NCI-H345 treated with DMSO at 0.1 percent for 48 hours (cell line): ENCODE measurements around the gene GNB1L.
"Not testable (repeated sequence)": the region's sequence is repeated elsewhere in the genome, so short reads cannot be mapped to it uniquely, and the experiment has no call there.

Experiments
- DNase-seq: peaks from one replicate; lab custom pipeline; 2025; ENCODE audit not compliant: unreplicated experiment; lab: John Stamatoyannopoulos, UW

Gene GNB1L

GRCh38 chr22:19799322-19800190 is 55.1 kb downstream of the GNB1L start:
- no peak for DNase-seq

DNA sequence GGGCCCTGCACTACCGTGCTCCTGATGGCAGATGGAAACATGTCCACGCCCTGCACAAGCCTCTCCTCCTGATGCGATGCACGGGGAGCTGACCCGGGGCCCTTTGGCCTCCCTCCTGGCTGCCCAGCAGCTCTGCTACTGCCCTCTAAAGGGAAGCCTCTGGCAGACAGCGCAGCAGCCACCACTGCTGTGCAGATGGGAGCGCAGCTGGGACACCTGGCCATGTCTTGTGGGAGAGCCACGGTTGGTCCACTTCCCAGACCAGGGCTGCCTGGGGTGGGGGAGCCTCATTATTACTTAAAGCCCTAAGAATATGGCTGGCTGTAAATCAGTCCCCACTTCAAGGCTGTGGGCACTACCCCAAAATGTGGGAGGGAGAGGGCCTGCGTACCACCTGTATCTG is 55.8 kb downstream of the GNB1L start:
- no peak for DNase-seq

DNA sequence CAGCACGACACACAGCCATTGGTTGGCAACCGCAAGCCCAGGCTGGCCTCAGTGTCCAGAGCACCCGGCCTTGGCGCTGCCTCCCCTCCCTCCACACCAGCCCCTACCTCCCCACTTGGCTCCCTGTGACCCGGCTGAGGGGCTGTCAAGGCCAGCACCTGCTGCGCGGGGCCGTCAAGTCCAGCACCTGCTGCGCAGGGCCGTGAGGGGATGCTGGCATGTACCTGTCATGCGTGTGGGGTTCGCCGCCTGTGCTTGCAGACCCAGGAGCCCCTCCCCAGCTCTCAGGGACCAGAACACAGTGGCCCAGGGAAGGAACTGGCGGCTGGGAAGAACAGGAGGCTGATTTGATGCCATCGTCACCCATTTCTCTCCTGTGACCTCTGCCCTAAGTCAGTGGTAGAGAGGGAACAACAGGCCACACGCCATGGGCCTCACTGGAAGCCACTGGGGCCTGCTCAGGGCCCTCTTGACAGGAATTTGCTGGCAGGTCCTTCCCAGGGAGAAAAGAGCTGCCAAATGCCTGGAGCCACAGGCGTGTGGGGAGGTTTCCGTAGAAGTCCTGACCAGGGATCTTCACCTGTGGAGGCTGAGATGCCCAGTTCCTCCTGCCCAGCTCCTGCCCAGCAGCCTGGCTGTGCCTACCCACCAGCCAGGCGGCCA is 56.5 kb downstream of the GNB1L start:
- no peak for DNase-seq

DNA sequence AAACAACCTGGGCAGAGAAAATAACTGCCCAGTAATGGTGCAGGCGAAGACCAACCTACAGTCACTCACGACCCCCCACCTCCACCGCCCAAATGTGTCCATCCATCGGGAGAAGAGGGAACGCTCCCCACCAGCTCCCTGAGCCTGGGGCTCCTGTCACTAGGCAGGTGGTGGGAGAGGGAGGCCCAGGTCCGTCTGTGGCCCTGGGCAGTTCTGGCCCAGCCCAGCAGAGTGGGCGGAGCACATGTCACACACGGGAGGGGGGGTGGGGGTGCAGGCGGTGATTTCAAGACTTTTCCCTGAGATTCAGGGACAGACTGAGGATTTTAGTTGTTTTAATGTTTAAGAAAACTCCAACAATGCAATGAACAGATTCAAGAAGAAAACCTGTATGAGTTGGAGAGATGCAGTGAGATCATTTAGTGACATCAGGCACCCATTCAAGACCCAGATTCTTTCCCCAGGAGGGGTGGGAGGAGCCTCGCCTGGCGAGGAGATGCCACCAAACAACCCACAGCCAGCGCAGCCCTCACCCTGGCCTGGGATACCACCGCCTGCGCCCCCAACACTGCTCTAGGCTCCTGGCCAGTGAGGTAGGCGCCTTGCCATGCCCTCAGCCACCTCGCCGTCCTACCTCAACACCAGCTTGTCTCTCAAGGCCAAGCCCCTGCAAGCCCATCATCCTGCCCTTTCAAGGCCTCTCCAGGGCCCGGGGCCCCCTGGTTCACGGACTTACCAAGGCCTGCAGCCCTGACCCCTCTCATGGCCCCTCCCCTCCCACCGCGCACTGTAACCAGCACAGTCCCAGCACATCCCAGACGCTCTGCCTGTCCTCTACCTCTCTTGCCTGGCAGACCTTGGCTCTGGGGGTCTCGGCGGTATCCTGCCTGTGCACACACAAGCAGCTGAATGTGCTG is 57.3 kb downstream of the GNB1L start:
- no peak for DNase-seq

DNA sequence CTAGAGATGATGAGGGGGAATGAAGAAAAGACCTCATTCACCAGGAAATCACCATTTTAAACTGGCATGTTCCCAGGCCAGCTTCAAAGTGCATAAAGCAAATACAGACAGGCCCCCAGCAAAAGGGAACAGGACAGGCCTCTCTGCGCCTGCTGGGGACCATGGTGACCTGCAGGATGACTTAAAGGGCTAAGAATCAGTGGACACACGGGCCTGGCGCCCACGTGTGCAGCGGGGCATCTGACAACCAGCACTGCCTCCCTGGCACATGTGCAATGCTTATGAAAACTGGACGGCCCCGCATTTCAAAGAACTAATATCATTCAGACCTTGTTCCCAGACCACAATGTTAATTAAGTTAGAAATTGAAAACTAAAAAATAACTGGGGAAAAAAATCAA is 58.5 kb downstream of the GNB1L start:
- no peak for DNase-seq

DNA sequence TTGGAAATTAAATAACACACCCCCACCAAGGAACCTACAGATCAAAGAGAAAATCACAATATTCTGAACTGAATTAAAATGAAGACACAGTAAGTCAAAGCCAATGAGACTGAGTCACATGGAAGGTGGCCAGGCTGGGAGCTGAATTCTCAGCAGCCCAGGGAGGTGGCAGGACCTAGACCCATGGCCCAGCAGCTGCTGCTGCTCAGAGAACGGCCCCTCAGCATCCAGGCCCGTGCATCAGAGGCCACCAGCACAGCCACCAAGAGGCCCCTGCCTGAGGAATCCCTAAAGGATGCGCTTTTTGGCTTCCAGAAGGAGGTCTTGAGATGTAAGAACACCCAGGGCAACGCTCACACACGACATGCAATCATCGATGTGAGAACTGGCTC is 59.1 kb downstream of the GNB1L start:
- DNase-seq: no peak

DNA sequence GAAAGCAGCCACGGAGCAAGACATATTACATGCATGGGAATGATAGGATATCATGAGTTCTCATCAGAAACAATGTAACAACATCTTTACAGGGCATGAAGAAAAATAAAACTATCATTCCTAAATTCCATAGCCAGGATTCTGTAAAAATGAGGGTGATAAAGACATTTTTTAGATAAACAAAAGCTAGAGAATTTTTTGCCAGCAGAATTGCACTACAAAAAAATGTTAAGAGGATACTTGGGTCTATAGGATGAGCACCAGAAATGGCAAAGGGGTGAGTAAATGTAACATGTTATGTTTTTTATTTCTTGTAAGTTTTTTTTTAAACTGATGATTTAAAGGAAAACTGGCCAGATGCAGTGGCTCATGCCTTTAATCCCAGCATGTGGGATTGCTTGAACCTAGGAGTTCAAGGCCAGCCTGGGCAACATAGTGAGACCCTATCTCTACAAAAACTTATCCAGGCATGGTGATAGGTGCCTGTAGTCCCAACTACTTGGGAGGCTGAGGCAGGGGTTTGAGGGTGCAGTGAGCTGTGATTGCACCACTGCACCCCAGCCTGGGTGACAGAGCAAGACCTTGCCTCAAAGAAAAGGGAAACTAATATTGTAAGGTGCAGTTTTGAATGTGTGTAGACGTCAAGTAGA is 60.9 kb downstream of the GNB1L start:
- no peak for DNase-seq

DNA sequence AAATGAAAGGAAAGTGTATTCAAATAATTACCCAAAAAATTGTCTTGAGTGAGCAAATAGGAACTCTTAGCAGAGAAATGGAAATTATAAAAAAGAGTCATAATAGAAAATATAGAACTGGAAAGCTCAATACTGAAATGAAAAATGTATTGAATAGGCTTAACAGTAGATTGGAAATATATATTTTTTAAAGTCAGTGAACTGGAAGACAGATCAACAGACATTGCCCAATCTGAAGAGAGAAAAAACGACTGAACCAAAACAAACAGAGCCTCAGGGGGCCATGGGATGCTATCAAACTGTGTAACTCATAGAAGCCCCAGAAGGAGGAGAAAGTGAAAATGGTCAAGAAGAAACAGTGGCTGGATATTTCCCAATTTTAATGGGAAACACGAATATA is 61.5 kb downstream of the GNB1L start:
- no peak for DNase-seq

- not testable (repeated sequence) for DNase-seq
These were observed 62.2 kb downstream of the GNB1L start for GRCh38 chr22:19792383-19792896.

DNA sequence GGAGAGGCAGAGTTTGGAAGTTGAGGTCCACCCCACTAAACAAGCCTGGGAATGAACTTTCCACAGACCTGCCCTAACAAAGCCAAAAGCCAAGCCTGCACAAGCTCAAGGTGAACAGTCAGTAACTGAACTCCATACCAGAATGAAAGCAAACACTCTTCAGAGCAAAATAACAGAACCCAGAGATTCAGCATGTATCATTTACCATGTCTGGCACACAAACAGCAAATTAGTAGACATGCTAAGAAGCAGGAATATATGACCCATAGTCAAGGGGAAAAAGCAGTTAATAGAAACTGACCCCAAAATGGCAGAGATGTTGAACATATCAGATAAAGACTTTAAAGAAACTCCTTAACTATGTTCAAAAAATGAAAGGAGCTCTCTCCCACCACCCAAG is 62.8 kb downstream of the GNB1L start:
- no peak for DNase-seq

DNA sequence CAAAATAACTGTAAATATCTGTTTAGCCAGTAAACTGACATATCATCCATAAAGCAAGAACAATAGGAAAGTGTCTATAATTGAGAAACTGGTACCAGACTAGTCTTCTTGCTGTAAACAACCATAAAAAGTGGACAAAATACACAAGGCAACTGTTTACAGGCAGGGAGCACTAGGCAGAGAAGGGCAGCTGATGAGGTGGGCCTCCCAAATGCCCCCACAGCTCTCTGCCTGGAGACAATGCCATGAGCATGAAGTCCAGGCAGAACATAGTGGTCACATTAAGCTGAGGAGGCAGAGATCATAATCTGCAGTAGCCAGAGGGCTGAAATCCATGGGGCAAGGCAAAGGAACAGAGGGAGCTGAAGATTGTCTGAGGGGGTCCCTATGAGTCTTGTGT is 63.4 kb downstream of the GNB1L start:
- DNase-seq: no peak

DNA sequence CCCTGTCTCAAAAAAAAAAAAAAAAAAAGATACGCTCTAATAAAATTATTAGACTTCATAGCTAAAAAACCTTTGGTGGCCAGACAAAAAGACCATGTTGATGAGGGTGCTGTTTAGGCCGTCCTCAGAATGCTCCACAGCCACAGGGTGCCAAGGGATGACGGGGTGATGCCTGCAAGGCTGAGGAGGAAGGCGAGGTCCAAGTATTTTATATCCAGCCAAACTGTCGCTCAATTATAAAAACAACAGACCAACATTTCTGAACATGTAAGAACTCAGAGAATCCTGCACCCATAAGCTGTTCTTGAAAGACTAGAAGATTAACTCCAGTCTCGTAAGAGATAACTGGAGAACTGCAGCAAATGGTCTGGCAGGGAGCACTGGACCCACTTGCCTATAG is 64.8 kb downstream of the GNB1L start:
- DNase-seq: no peak

GRCh38 chr22:19789406-19789805 is 65.3 kb downstream of the GNB1L start:
- no peak for DNase-seq

DNA sequence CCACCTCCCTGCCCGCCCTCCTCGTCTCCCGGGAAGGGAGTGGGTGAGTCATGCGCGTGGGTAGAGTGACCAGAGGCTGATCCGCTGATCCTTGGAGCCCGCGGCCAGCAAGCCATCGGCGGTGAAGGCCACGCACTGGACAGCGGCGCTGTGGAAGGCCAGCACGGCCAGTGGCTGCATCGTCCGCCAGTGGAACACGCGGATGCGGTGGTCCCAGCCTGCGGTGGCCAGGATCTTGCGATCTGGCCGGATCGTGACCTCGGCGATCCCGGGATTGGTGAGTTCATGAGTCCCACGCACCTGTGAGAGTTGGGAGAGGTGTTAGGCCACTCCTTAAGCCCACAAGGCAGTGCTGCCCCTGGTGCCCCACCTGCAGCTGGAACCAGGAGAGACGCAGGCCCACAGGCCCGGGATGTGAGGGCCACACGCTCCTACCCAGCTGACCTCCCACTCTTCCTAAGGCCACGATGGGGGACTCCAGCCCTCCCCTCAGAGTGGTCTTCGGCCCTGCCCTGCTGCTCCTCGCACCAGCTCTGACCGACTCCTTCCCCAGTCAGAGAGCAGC is 65.9 kb downstream of the GNB1L start:
- DNase-seq: no peak

- DNase-seq: no peak
These were observed 66.9 kb downstream of the GNB1L start for GRCh38 chr22:19787849-19788141.

- no peak for DNase-seq
These were observed 67.5 kb downstream of the GNB1L start for GRCh38 chr22:19786959-19787848.

DNA sequence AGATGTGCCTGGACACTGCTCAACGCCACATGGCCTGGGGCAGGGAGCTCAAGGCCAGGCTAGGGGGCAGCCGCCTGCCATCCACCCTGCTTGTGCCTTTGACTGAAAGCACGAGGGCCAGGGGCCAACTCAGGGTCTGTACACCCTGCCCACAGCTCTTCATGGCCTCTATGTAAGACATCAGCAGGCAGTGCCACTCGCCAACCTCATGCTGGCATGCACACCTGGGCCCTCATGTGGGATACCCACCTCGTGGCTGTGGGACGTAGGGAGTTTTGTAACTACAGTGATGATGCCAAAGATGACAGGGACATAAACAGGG is 68.4 kb downstream of the GNB1L start:
- DNase-seq: no peak

DNA sequence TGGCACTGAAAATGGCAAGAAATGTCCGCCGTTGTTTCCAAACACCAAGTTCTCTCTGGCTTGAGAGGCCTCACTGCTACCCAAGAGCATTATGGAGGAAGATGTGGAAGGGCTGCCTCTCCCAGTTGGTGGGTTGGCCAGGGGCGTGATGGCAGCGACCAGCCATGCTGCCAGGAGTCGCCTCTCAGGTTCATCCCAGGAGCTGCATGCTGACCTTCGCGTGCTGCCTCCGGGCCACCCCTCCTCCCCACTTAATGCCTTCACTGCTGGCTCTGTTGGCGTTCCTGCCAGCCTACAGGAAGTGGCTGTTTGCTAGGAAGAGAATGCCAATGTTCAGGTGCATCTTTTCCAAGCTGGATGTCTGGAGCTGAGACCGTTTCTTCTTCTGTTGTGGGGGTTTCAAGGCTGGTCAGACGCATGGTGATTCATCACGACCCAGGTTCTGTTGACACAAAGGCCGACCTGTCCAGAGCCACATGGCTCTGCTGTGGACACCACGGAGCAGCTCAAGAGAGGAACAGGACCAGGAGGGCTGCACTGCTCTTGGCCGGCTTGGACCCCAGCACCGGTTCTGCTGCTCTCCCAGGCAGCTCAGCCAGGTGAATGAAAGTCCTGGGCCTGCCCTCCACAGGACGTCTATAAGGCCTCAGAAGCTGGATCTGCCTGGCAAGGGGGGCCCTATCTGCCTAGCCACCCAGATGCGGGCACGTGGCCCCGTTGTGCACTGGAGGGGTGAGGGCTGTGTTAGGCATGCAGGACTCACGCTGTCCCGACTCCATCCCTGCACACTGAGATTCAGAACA is 69.0 kb downstream of the GNB1L start:
- no peak for DNase-seq
